ENCODE measurements around the gene OAS3. TPM values are rescaled to one million over a fixed set of nuclear protein-coding genes. Genes with fewer than 3 reads are reported as not detected.

The OAS3 gene
- total RNA-seq, 1 donor from 2014 or later: 47.4 TPM

DNA sequence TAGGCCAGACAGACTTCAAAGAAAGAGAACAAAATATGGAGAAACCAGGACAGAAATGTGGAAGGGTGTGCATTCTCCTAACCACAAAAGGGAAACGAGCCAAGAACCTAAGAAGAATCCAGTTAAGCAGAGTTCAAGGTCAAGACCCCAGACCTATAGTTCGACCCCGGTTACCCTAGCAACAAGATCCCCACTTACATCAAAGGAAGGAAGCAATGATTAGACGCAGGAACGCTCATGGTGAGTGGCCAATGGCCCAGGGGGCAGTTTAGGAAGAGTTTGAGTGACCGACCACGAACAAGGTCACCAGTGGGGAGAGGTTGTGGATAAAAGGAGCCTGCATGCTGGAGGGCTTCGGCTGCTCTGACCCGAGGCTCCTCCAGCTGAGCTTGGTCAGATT is 76.3 kb downstream of the OAS3 start:
- no peak for ATAC-seq
- H3K4me3 ChIP-seq: no peak overlapping the region
- H3K9me3 ChIP-seq: peaks cover 4% of the 10 kb centered on the region
- DNase-seq: no peak
- intact Hi-C loops (cut with DNase I): no loop called here
- H3K27me3 ChIP-seq: no peaks in the 10 kb centered on the region
- peaks cover under 1% of the 10 kb centered on the region for H3K36me3 ChIP-seq
- TF ChIP-seq, protein P1, sequence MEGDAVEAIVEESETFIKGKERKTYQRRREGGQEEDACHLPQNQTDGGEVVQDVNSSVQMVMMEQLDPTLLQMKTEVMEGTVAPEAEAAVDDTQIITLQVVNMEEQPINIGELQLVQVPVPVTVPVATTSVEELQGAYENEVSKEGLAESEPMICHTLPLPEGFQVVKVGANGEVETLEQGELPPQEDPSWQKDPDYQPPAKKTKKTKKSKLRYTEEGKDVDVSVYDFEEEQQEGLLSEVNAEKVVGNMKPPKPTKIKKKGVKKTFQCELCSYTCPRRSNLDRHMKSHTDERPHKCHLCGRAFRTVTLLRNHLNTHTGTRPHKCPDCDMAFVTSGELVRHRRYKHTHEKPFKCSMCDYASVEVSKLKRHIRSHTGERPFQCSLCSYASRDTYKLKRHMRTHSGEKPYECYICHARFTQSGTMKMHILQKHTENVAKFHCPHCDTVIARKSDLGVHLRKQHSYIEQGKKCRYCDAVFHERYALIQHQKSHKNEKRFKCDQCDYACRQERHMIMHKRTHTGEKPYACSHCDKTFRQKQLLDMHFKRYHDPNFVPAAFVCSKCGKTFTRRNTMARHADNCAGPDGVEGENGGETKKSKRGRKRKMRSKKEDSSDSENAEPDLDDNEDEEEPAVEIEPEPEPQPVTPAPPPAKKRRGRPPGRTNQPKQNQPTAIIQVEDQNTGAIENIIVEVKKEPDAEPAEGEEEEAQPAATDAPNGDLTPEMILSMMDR (IDR thresholded peaks at IDR 0.05): no peak
- no peaks in the 10 kb centered on the region for H3K4me1 ChIP-seq
- H3K27ac ChIP-seq: no peak overlapping the region

DNA sequence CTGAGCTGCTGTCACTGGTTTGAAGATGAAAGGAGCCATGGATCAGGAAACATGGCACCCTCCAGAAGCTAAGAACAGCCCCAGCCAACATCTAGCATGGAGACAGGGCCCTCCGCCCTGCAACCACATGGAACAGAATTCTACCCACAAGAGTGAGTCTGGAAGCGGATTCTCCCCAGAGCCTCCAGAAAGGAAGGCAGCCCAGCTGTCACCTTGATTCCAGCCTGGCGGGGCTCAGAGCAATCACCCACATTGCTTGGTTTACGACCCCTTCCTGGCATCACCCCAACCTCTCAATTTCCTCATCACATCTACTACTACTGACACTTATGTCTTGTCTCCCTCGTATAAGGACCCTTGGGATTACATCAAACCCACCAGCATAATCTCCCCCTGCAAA is 78.5 kb downstream of the OAS3 start:
- ATAC-seq: no peak
- TF ChIP-seq, protein P1 (IDR thresholded peaks at IDR 0.05): no peak

DNA sequence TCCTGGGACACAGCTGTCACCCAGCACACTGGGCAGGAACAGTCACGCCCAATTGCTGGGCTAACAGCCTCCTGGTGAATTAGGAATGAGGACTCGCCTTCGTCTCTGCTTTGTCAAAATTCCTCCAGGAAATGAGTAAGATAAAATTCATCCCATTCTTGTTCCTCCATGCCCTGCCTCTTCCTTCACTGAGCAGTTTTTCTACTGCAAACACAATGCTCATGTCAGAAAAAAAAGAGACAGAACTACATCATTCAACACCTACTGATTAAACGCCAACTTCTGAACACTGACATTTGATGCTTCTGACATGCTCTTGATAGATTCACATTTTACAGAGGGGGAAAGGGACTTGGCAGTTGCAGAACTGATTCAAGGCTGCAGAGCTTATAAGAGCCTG is 80.8 kb downstream of the OAS3 start:
- H3K27ac ChIP-seq: no peak overlapping the region
- no peaks in the 10 kb centered on the region for H3K27me3 ChIP-seq
- intact Hi-C loops (cut with DNase I): no loop called here
- no peak overlapping the region for H3K4me3 ChIP-seq
- TF ChIP-seq, protein P1 (IDR thresholded peaks at IDR 0.05): no peak
- ATAC-seq (no peak), DNase-seq (no peak)
- no peaks in the 10 kb centered on the region for H3K36me3 ChIP-seq
- no peaks in the 10 kb centered on the region for H3K4me1 ChIP-seq
- no peaks in the 10 kb centered on the region for H3K9me3 ChIP-seq

More for the DNA sequence above, 78.5 kb downstream of the OAS3 start:
- no peaks in the 10 kb centered on the region for H3K4me1 ChIP-seq
- H3K27me3 ChIP-seq: no peaks in the 10 kb centered on the region
- H3K27ac ChIP-seq: no peak overlapping the region
- no peak overlapping the region for H3K4me3 ChIP-seq
- no peaks in the 10 kb centered on the region for H3K9me3 ChIP-seq
- no peak for DNase-seq
- H3K36me3 ChIP-seq: no peaks in the 10 kb centered on the region
- intact Hi-C loops (cut with DNase I): no loop called here

DNA sequence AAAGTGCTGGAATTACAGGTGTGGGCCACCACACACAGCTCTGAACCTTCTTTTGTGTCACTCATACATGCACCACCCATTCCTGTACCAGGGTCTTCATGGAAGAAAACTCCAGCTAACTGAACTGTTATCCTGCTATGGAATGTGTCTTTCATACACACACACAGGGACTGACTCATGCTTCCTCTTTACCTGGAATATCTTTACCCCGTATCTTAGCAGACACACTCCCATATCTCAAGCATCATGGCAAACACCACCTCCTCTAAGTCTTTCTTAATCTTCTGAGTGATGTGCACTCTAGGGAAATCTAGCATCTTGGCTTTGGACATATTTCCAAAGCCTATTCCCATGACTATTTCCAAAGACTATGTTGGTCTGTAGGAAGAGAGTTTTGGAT is 83.2 kb downstream of the OAS3 start:
- ATAC-seq: no peak
- intact Hi-C loops (cut with DNase I): no loop called here
- no peak for DNase-seq
- Histone ChIP-seq H3K4me1 (no peaks in the 10 kb centered on the region), H3K27me3 (no peaks in the 10 kb centered on the region), H3K4me3 (no peak overlapping the region), H3K36me3 (no peaks in the 10 kb centered on the region), H3K27ac (no peak overlapping the region), H3K9me3 (no peaks in the 10 kb centered on the region)
- TF ChIP-seq, protein P1 (IDR thresholded peaks at IDR 0.05): no peak

Other genes starting within 250 kb of the OAS3 start
- gene RPH3A, start 146.7 kb upstream of the OAS3 start, total RNA-seq: 0.75 TPM
- gene OAS1, start 31.5 kb upstream of the OAS3 start, total RNA-seq: 60.0 TPM
- gene OAS2, start 40.0 kb downstream of the OAS3 start, total RNA-seq: 57.7 TPM
- gene DTX1, start 118.3 kb downstream of the OAS3 start, total RNA-seq: 5.1 TPM
- gene RASAL1, start 197.3 kb downstream of the OAS3 start, total RNA-seq: 0.26 TPM
- gene CFAP73, start 211.2 kb downstream of the OAS3 start, total RNA-seq: not detected
- 55.8 TPM for gene DDX54, start 247.0 kb downstream of the OAS3 start, total RNA-seq
- gene RITA1, start 247.2 kb downstream of the OAS3 start, total RNA-seq: 16.4 TPM

All from upper lobe of right lung (tissue), 1 donor.